Stimulated activated CD8-positive, alpha-beta memory T cell treated with anti-CD3 and anti-CD28 coated beads, Interleukin-2, amount 100 ng/mL, for 48 hours (primary cell): ENCODE data around the gene RAB1A.

Source experiments
- DNase-seq, 2 donors: peaks; one replicate each; pipeline ENCODE4 v3.0.0-alpha.2; 2020; ENCODE audit warnings: low read depth in 2 of 2

Gene RAB1A

GRCh38 chr2:65093211-65093610 lies 36.7 kb downstream of the RAB1A start:
- no peak for DNase-seq

- DNase-seq = no peak
Observed at GRCh38 chr2:65092791-65093190, 37.1 kb downstream of the RAB1A start.

- no peak for DNase-seq
Observed at GRCh38 chr2:65085148-65085547, 44.8 kb downstream of the RAB1A start.

- DNase-seq = no peak
Observed at GRCh38 chr2:65081232-65081685, 48.6 kb downstream of the RAB1A start.

GRCh38 chr2:65079017-65079416 lies 50.9 kb downstream of the RAB1A start:
- DNase-seq = no peak

- DNase-seq = no peak
Observed at GRCh38 chr2:65077898-65078297, 52.0 kb downstream of the RAB1A start.

GRCh38 chr2:65076345-65076710 lies 53.6 kb downstream of the RAB1A start:
- DNase-seq = no peak

- no peak for DNase-seq
Observed at GRCh38 chr2:65075605-65076344, 54.1 kb downstream of the RAB1A start.

GRCh38 chr2:65075176-65075575 lies 54.7 kb downstream of the RAB1A start:
- no peak for DNase-seq

- DNase-seq = no peak
Observed at GRCh38 chr2:65073879-65074565, 55.9 kb downstream of the RAB1A start.

GRCh38 chr2:65072181-65072970 lies 57.5 kb downstream of the RAB1A start:
- DNase-seq = no peak

GRCh38 chr2:65071499-65072180 lies 58.3 kb downstream of the RAB1A start:
- no peak for DNase-seq

- DNase-seq = no peak
Observed at GRCh38 chr2:65070856-65071255, 59.0 kb downstream of the RAB1A start.

GRCh38 chr2:65070172-65070830 lies 59.6 kb downstream of the RAB1A start:
- no peak for DNase-seq

- no peak for DNase-seq
Observed at GRCh38 chr2:65069439-65069824, 60.5 kb downstream of the RAB1A start.

GRCh38 chr2:65067806-65068553 lies 61.9 kb downstream of the RAB1A start:
- DNase-seq = no peak

- DNase-seq = no peak
Observed at GRCh38 chr2:65064728-65065552, 65.0 kb downstream of the RAB1A start.

GRCh38 chr2:65062843-65063825 lies 66.8 kb downstream of the RAB1A start:
- no peak for DNase-seq

GRCh38 chr2:65061910-65062339 lies 68.0 kb downstream of the RAB1A start:
- no peak for DNase-seq
